Neural cell (in vitro differentiated cells): Measurements from ENCODE around the gene IKZF2. TPM values are rescaled to one million over a fixed set of nuclear protein-coding genes. Genes with fewer than 3 reads are reported as not detected.

Source experiments
- H2AFZ ChIP-seq: fragments of 200-600, 300-800 bp; sonication (generic), shearing (Covaris generic); 2 replicates; pipeline ENCODE4 v1.6.0; 2014; ENCODE audit warnings: low read depth, mild to moderate bottlenecking, antibody characterized with exemption, low read length, moderate library complexity
- H3F3A ChIP-seq: fragments of 200-600 bp; shearing (Covaris generic); 2 replicates; pipeline ENCODE4 v1.6.1; 2016; ENCODE audit warnings: mild to moderate bottlenecking, moderate library complexity, mixed read lengths, antibody characterized with exemption, low read length; ENCODE audit not compliant: insufficient read depth, poor library complexity, severe bottlenecking
- H3K27ac ChIP-seq: fragments of 200-600, 300-800 bp; sonication (generic), shearing (Covaris generic); 2 replicates; pipeline ENCODE4 v1.5.1; 2014; ENCODE audit warnings: mild to moderate bottlenecking, low read length, moderate library complexity
- H3K27me3 ChIP-seq: fragments of 300-800, 200-600 bp; sonication (generic), shearing (Covaris generic); 2 replicates; pipeline ENCODE4 v1.6.0; 2014; ENCODE audit warnings: mild to moderate bottlenecking, low read depth, low read length, moderate library complexity; ENCODE audit not compliant: insufficient read depth
- H3K36me3 ChIP-seq: fragments of 300-800, 200-600 bp; sonication (generic), shearing (Covaris generic); 2 replicates; pipeline ENCODE4 v1.5.1; 2014; ENCODE audit warnings: mild to moderate bottlenecking, antibody characterized with exemption, low read length, moderate library complexity; ENCODE audit not compliant: insufficient read depth
- H3K4me2 ChIP-seq: fragments of 300-800, 200-600 bp; sonication (generic), shearing (Covaris generic); 2 replicates; pipeline ENCODE4 v1.6.0; 2014; ENCODE audit warnings: mild to moderate bottlenecking, low read length
- H3K4me3 ChIP-seq: fragments of 300-800, 200-600 bp; sonication (generic), shearing (Covaris generic); 2 replicates; pipeline ENCODE4 v1.5.1; 2014; ENCODE audit warnings: mild to moderate bottlenecking, low read length, moderate library complexity
- H3K79me2 ChIP-seq: fragments of 200-600 bp; shearing (Covaris generic); replicated peaks from 2 replicates; pipeline ENCODE4 v1.6.0; 2014; ENCODE audit warnings: mild to moderate bottlenecking, low read length, moderate library complexity; ENCODE audit not compliant: insufficient read depth
- H3K9ac ChIP-seq: fragments of 300-800, 200-600 bp; sonication (generic), shearing (Covaris generic); 2 replicates; pipeline ENCODE4 v1.6.1; 2016; ENCODE audit warnings: mild to moderate bottlenecking, low read length, mixed read lengths
- H3K9me2 ChIP-seq: fragments of 200-600 bp; shearing (Covaris generic); 2 replicates; pipeline ENCODE4 v1.6.1; 2016; ENCODE audit warnings: mild to moderate bottlenecking, low read length, mixed read lengths; ENCODE audit not compliant: insufficient read depth
- H3K9me3 ChIP-seq: fragments of 200-600, 300-800 bp; sonication (generic), shearing (Covaris generic); 2 replicates; pipeline ENCODE4 v1.6.1; 2016; ENCODE audit warnings: mild to moderate bottlenecking, mixed run types, low read length, moderate library complexity, mixed read lengths
- H4K20me1 ChIP-seq: fragments of 200-600 bp; shearing (Covaris generic); 2 replicates; pipeline ENCODE4 v1.6.1; 2016; ENCODE audit warnings: mild to moderate bottlenecking, mixed run types; ENCODE audit not compliant: insufficient read depth
- EP300 ChIP-seq: fragments of 450-650 bp; conservative IDR thresholded peaks from 2 replicates; pipeline ENCODE4 v1.6.1; 2014; ENCODE audit warnings: antibody characterized with exemption, mild to moderate bottlenecking, moderate library complexity; ENCODE audit not compliant: poor library complexity, severe bottlenecking
- MXI1 ChIP-seq: fragments of 450-650 bp; conservative IDR thresholded peaks from 2 replicates; pipeline ENCODE4 v1.6.1; 2014; ENCODE audit warnings: antibody characterized with exemption, mild to moderate bottlenecking; ENCODE audit not compliant: poor library complexity, severe bottlenecking
- RAD21 ChIP-seq: fragments of 450-650 bp; conservative IDR thresholded peaks from 2 replicates; pipeline ENCODE4 v1.6.1; 2014; ENCODE audit warnings: antibody characterized with exemption, mild to moderate bottlenecking, moderate library complexity
- SMC3 ChIP-seq: fragments of 450-650 bp; conservative IDR thresholded peaks from 2 replicates; pipeline ENCODE4 v1.6.1; 2014; ENCODE audit warnings: antibody characterized with exemption, mild to moderate bottlenecking, moderate library complexity; ENCODE audit not compliant: poor library complexity
- TAF1 ChIP-seq: IDR thresholded peaks from 2 replicates; pipeline ENCODE4 v1.6.1; 2012; ENCODE audit warnings: low read depth
- polyA plus RNA-seq: library from polyadenylated mRNA; depleted of rRNA; stranded (reverse); fragments of >200 nt; gene quantifications from 2 replicates; pipeline ENCODE4 v1.2.3, GENCODE V29; 2014
- TF ChIP-seq, protein P1 (sequence below): fragments of 450-650 bp; IDR thresholded peaks from 2 replicates; pipeline ENCODE4 v1.5.1; 2014; ENCODE audit warnings: antibody characterized with exemption, mild to moderate bottlenecking, moderate library complexity; ENCODE audit not compliant: poor library complexity, severe bottlenecking

IKZF2 gene
- polyA plus RNA-seq, 1 donor from 2014 or later, result 5.6 TPM

DNA sequence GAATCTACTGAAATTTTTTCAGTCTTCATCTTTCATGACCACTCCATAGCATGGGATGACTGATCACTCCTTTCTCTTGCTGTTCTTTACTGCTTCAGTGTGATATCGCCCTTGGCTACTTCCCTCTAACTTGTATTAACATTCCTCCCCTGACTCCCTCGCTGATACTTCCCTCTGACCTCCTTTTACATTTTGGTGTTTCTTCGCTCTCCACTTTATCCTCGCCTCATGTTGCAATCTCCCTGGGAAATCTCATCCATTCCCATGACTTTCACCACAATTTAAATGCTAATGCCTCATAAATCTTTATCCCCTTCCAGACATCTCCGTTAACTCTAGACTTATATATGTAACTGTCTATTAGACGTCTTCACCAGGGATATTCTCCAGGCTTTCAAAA lies 167.3 kb downstream of the IKZF2 start:
- no peak overlapping the region for H3K4me2 ChIP-seq
- no peak overlapping the region for H3K27ac ChIP-seq
- H3K9me3 ChIP-seq, result no peaks in the 10 kb centered on the region
- H4K20me1 ChIP-seq, result no peaks in the 10 kb centered on the region
- no peak overlapping the region for H3K4me3 ChIP-seq
- no peaks in the 10 kb centered on the region for H3K27me3 ChIP-seq
- H3K36me3 ChIP-seq, result no peaks in the 10 kb centered on the region
- no peaks in the 10 kb centered on the region for H3K9me2 ChIP-seq
- H3F3A ChIP-seq, result no peaks in the 10 kb centered on the region
- no peaks in the 10 kb centered on the region for H3K79me2 ChIP-seq
- TF ChIP-seq MXI1 (no peak), SMC3 (no peak), EP300 (no peak), TAF1 (no peak)
- TF ChIP-seq, protein P1, sequence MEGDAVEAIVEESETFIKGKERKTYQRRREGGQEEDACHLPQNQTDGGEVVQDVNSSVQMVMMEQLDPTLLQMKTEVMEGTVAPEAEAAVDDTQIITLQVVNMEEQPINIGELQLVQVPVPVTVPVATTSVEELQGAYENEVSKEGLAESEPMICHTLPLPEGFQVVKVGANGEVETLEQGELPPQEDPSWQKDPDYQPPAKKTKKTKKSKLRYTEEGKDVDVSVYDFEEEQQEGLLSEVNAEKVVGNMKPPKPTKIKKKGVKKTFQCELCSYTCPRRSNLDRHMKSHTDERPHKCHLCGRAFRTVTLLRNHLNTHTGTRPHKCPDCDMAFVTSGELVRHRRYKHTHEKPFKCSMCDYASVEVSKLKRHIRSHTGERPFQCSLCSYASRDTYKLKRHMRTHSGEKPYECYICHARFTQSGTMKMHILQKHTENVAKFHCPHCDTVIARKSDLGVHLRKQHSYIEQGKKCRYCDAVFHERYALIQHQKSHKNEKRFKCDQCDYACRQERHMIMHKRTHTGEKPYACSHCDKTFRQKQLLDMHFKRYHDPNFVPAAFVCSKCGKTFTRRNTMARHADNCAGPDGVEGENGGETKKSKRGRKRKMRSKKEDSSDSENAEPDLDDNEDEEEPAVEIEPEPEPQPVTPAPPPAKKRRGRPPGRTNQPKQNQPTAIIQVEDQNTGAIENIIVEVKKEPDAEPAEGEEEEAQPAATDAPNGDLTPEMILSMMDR, result no peak
- H3K9ac ChIP-seq, result no peak overlapping the region
- H2AFZ ChIP-seq, result no peak overlapping the region

DNA sequence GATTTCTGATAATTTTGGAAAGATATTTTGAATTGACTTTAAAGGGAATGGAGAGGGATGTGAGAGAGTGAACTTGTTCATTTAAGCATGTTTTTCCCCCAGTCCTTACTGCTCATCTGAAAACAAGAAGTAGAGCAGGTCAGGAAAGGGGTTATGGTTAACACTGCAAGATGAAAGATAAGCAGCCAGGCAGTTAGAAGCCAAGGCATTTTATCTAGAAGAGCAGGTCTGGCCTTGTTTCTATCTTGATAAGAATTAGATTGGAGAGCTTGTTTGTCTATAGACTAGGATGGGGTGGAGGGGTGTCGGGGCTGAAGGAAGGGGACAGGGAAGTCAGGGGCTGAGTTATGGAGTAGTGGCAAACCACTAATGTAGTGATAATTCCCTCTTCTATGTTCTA lies 171.6 kb downstream of the IKZF2 start:
- Histone ChIP-seq H3K79me2 (no peaks in the 10 kb centered on the region), H3K9ac (no peak overlapping the region), H3F3A (no peaks in the 10 kb centered on the region), H3K9me2 (no peaks in the 10 kb centered on the region), H3K9me3 (no peaks in the 10 kb centered on the region), H3K4me2 (no peak overlapping the region), H4K20me1 (no peaks in the 10 kb centered on the region), H3K4me3 (no peak overlapping the region), H3K36me3 (no peaks in the 10 kb centered on the region), H3K27ac (no peak overlapping the region), H2AFZ (no peak overlapping the region), H3K27me3 (no peaks in the 10 kb centered on the region)
- TF ChIP-seq MXI1 (no peak), TAF1 (no peak)

DNA sequence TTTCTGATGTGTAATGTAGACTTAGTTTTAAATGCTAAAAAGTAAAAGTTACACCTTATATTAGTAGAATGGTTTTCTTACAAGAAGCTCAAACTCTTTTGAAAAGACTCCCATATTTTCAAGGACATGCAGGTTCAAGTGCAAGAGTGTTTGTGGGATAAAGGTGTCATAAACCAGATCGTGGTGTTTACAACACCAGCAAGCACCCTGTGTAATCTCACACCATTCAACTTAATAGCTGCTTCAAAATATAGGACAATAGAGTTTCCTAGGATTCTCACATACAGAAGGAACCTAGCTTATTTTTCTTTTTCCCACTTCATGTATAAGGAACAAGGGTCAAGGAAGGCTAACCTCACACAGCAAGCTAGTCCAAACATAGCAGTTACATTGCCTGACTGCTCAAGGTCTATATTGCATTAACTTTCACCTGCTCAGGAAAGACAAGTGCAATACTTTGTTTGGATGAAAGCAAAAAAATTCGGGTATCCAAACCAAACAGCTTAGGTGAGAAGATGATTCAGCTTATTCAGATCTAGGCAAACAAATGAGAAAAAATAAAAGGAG lies 172.3 kb downstream of the IKZF2 start:
- H3F3A ChIP-seq, result no peaks in the 10 kb centered on the region
- H3K9me2 ChIP-seq, result no peaks in the 10 kb centered on the region
- H3K9ac ChIP-seq, result no peak overlapping the region
- TF ChIP-seq TAF1, result no peak
- no peak for TF ChIP-seq RAD21
- TF ChIP-seq SMC3, result no peak
- TF ChIP-seq, protein P1, result no peak
- no peak for TF ChIP-seq MXI1
- H3K27me3 ChIP-seq, result no peaks in the 10 kb centered on the region
- H3K79me2 ChIP-seq, result no peaks in the 10 kb centered on the region
- no peak overlapping the region for H3K4me2 ChIP-seq
- H3K36me3 ChIP-seq, result no peaks in the 10 kb centered on the region
- no peak overlapping the region for H2AFZ ChIP-seq
- H4K20me1 ChIP-seq, result no peaks in the 10 kb centered on the region
- no peak overlapping the region for H3K4me3 ChIP-seq
- H3K9me3 ChIP-seq, result no peaks in the 10 kb centered on the region
- H3K27ac ChIP-seq, result no peak overlapping the region
